GM12878 (cell line): ENCODE results near the gene ATXN1. TPM values are rescaled to one million over a fixed set of nuclear protein-coding genes. Genes with fewer than 3 reads are reported as not detected.

Source experiments
- ATAC-seq: fragments of 200-7000 bp; cut with Tn5 transposase; 3 replicates; pipeline ENCODE4 v1.9.1; 2020; ENCODE audit warnings: mild to moderate bottlenecking, moderate library complexity
- BruUV-seq: library from RNA; stranded (reverse); fragments of 400-500 nt; replicated peaks from 2 replicates; lab custom pipeline; 2021; lab: Mats Ljungman, UMichigan
- CTCF ChIA-PET: fragments of 300-600 bp; sonication (Branson Sonifier 250); formaldehyde crosslinking; extraction: SDS; loops from one replicate; lab custom pipeline; 2021; ENCODE audit warnings: inconsistent platforms; lab: Yijun Ruan, JAX
- POLR2A ChIA-PET: fragments of 350-600 bp; formaldehyde crosslinking; extraction: SDS; loops from one replicate; lab custom pipeline; 2021; ENCODE audit warnings: inconsistent platforms; lab: Charles Lee
- RAD21 ChIA-PET: fragments of 300-600 bp; sonication (Branson Sonifier 250); formaldehyde crosslinking; loops from one replicate; lab custom pipeline; 2023; ENCODE audit warnings: antibody characterized with exemption; ENCODE audit not compliant: unreplicated experiment; lab: Charles Lee
- SMC1A ChIA-PET: fragments of 300-600 bp; sonication (Branson Sonifier 250); formaldehyde crosslinking; loops from one replicate; lab custom pipeline; 2023; ENCODE audit not compliant: unreplicated experiment, uncharacterized antibody; lab: Charles Lee
- DNase-seq: peaks from one replicate; pipeline ENCODE4 v3.0.0-alpha.2; 2011; ENCODE audit warnings: low read depth, low spot score
- FAIRE-seq: peaks from 3 replicates; lab custom pipeline; 2011; peaks lifted over from hg19 to GRCh38; lab: Jason Lieb, UNC
- H2AFZ ChIP-seq: 2 replicates; pipeline ENCODE4 v1.6.0; 2011; ENCODE audit warnings: low read depth, low read length, control low read depth; ENCODE audit not compliant: control insufficient read depth
- H3K27ac ChIP-seq: 2 replicates; pipeline ENCODE4 v1.5.1; 2011; ENCODE audit warnings: control low read depth; ENCODE audit not compliant: control insufficient read depth, insufficient read depth
- H3K27me3 ChIP-seq, 2 experiments: replicated peaks in 1 of 2; 2 replicates each; pipeline versions ENCODE4 v1.6.0 to v1.6.1; 2011; ENCODE audit warnings: low read length in 1 of 2; ENCODE audit not compliant: control insufficient read depth in 2 of 2, insufficient read depth in 2 of 2
- H3K36me3 ChIP-seq, 2 experiments: 2 replicates each; pipeline ENCODE4 v1.5.1; 2011; ENCODE audit warnings: low read length in 1 of 2; ENCODE audit not compliant: control insufficient read depth in 2 of 2, insufficient read depth in 2 of 2
- H3K4me1 ChIP-seq: 2 replicates; pipeline ENCODE4 v1.6.1; 2011; ENCODE audit warnings: mild to moderate bottlenecking, low read length, moderate library complexity, mixed read lengths; ENCODE audit not compliant: control insufficient read depth, insufficient read depth
- H3K4me2 ChIP-seq: 2 replicates; pipeline ENCODE4 v1.6.0; 2011; ENCODE audit warnings: control low read depth; ENCODE audit not compliant: control insufficient read depth, insufficient read depth
- H3K4me3 ChIP-seq: fragments of 200-600 bp; sonication (generic); 2 replicates; pipeline ENCODE4 v1.5.1; 2016
- H3K79me2 ChIP-seq: 2 replicates; pipeline ENCODE4 v1.6.0; 2011; ENCODE audit warnings: low read length; ENCODE audit not compliant: control insufficient read depth, insufficient read depth
- H3K9ac ChIP-seq: 2 replicates; pipeline ENCODE4 v1.8.0; 2011; ENCODE audit warnings: low read length, control low read depth, mixed read lengths; ENCODE audit not compliant: control insufficient read depth, insufficient read depth
- H3K9me3 ChIP-seq: replicated peaks from 3 replicates; pipeline ENCODE4 v1.5.1; 2011; ENCODE audit warnings: mild to moderate bottlenecking, low read length; ENCODE audit not compliant: control insufficient read depth, insufficient read depth
- H4K20me1 ChIP-seq: 2 replicates; pipeline ENCODE4 v1.6.0; 2011; ENCODE audit not compliant: control insufficient read depth, insufficient read depth
- ATF2 ChIP-seq: IDR thresholded peaks from 2 replicates; pipeline ENCODE4 v1.6.1; 2012; ENCODE audit warnings: low read length, inconsistent platforms
- BCLAF1 ChIP-seq: fragments of 450-650 bp; IDR thresholded peaks from 2 replicates; pipeline ENCODE4 v1.6.1; 2017; ENCODE audit warnings: antibody characterized with exemption, mild to moderate bottlenecking, moderate library complexity
- BRCA1 ChIP-seq: IDR thresholded peaks from 2 replicates; pipeline ENCODE4 v1.6.1; 2011; ENCODE audit warnings: low read depth, low read length, improper control_type of control experiment
- CREM ChIP-seq: IDR thresholded peaks from 2 replicates; pipeline ENCODE4 v1.6.1; 2014; ENCODE audit warnings: antibody characterized with exemption, low read depth
- JUNB ChIP-seq: IDR thresholded peaks from 2 replicates; pipeline ENCODE4 v1.6.1; 2016; ENCODE audit warnings: antibody characterized with exemption, mild to moderate bottlenecking
- NBN ChIP-seq: fragments of 450-650 bp; IDR thresholded peaks from 2 replicates; pipeline ENCODE4 v1.6.1; 2016
- NFIC ChIP-seq: IDR thresholded peaks from 2 replicates; pipeline ENCODE4 v1.6.1; 2012; ENCODE audit warnings: low read depth, mild to moderate bottlenecking, inconsistent platforms, low read length, moderate library complexity
- POLR2AphosphoS5 ChIP-seq: IDR thresholded peaks from 2 replicates; pipeline ENCODE4 v1.6.1; 2011; ENCODE audit warnings: mild to moderate bottlenecking, low read length, inconsistent platforms
- RCOR1 ChIP-seq: conservative IDR thresholded peaks from 2 replicates; pipeline ENCODE4 v1.6.1; 2012; ENCODE audit warnings: low read depth, low read length, improper control_type of control experiment
- SMC3 ChIP-seq: IDR thresholded peaks from 2 replicates; pipeline ENCODE4 v1.6.1; 2011; ENCODE audit warnings: low read length, improper control_type of control experiment, borderline replicate concordance
- TCF12 ChIP-seq: IDR thresholded peaks from 2 replicates; pipeline ENCODE4 v1.6.1; 2011; ENCODE audit warnings: low read depth, mild to moderate bottlenecking, low read length
- ZNF592 ChIP-seq: fragments of 450-650 bp; IDR thresholded peaks from 2 replicates; pipeline ENCODE4 v1.6.1; 2017; ENCODE audit warnings: mild to moderate bottlenecking, moderate library complexity
- WGBS: methylation state at CpG from one replicate; pipeline ENCODE4 v1.1.6; 2016; ENCODE audit warnings: low lambda C conversion rate; ENCODE audit not compliant: insufficient replicate concordance, insufficient coverage; ENCODE audit errors: missing lambda C conversion rate; 5-methylcytosine and 5-hydroxymethylcytosine counted together
- in situ Hi-C: fragments of 300-500 bp; cut with MboI; formaldehyde crosslinking; loops from 9 replicates; pipeline ENCODE4 v1.14.3; 2018; ENCODE audit warnings: mixed read lengths
- intact Hi-C: fragments of 100-400 bp; cut with micrococcal nuclease; formaldehyde crosslinking; loops from one replicate; pipeline ENCODE4 v1.14.2; 2022; ENCODE audit not compliant: unreplicated experiment
- polyA plus RNA-seq, 11 experiments: library from polyadenylated mRNA; depleted of rRNA in 4 of 11; unstranded in 6 of 11; stranded (reverse) in 5 of 11; fragments of >200 nt; fragmentation: Nextera tagmentation in 4 of 11; fragmentation: Illumina TruSeq in 1 of 11; extraction: Ambion mirVana in 4 of 11; extraction: Trizol in 1 of 11; gene quantifications; 1 replicate in 1 of 11; 2 replicates in 10 of 11; pipeline versions ENCODE4 v1.2.1 to v1.2.3, GENCODE V29; 2011 to 2016; ENCODE audit warnings: inconsistent platforms in 2 of 11, missing spikeins in 2 of 11, low read depth in 1 of 11
- total RNA-seq, 4 experiments: library from RNA; depleted of rRNA in 3 of 4; stranded (reverse); fragments of >200 nt in 3 of 4; fragmentation: Illumina TruSeq in 1 of 4; extraction: Trizol in 1 of 4; gene quantifications; 2 replicates each; pipeline versions ENCODE4 v1.2.1 to v1.2.3, GENCODE V29; 2013 to 2021

ATXN1 gene
- total and polyA plus RNA-seq, 10 of the 15 experiments (the other 5 are each of a cell fraction or from before 2014, with no cell fraction given) = 12.2 to 51.2 (median 20.5) TPM

- ChIA-PET POLR2A (interaction anchor here (0.6 to 1.9 kb wide), 7 partner anchors 95 to 442 kb away, joined by 3 to 8 read pairs (median 4); no protein-coding TSS in a partner anchor), CTCF (interaction anchor here (0.5 to 9.1 kb wide), 30 partner anchors 11 to 532 kb away, joined by 3 to 174 read pairs (median 10); no protein-coding TSS in a partner anchor), RAD21 (interaction anchor here (0.7 to 5.0 kb wide), 32 partner anchors 9 to 476 kb away, joined by 3 to 110 read pairs (median 6); no protein-coding TSS in a partner anchor), SMC1A (interaction anchor here (0.8 to 5.4 kb wide), 20 partner anchors 10 to 474 kb away, joined by 3 to 111 read pairs (median 7); no protein-coding TSS in a partner anchor)
- Histone ChIP-seq H3K9ac (peak overlapping the region; percentile 80), H3K27ac (peak overlapping the region; percentile 64), H2AFZ (peak overlapping the region; percentile 47), H3K79me2 (peaks cover 19% of the 10 kb centered on the region), H3K4me3 (peak overlapping the region; percentile 74), H3K4me2 (peak overlapping the region; percentile 98), H3K4me1 (peaks cover 8% of the 10 kb centered on the region; the same call in 1 of the 2 replicates), H3K27me3 (no peaks in the 10 kb centered on the region), H3K9me3 (no peaks in the 10 kb centered on the region), H4K20me1 (no peaks in the 10 kb centered on the region), H3K36me3 (no peaks in the 10 kb centered on the region)
- no peak for FAIRE-seq
- BruUV-seq = no TSS peak
- WGBS = under 1% methylated on average over 21 of the region's 21 CpGs
- TF ChIP-seq NBN = 0 out of 2 replicates have a peak, but pooled peaks have one; percentile 2
- TF ChIP-seq SMC3 = peak; percentile 1; the same call in 1 of the 2 replicates
- TF ChIP-seq BCLAF1 = no peak
- TF ChIP-seq RCOR1 = no peak
- no peak for TF ChIP-seq NFIC
- TF ChIP-seq BRCA1 = no peak
- peak; percentile 18; the same call in 1 of the 2 replicates for TF ChIP-seq POLR2AphosphoS5
- TF ChIP-seq TCF12 = no peak
- no peak for TF ChIP-seq ZNF592
- peak; percentile 31; the same call in 1 of the 2 replicates for TF ChIP-seq ATF2
- TF ChIP-seq JUNB = peak; percentile 9; the same call in 1 of the 2 replicates
- 0 out of 2 replicates have a peak, but pooled peaks have one; percentile 7 for TF ChIP-seq CREM
- in situ Hi-C loops (loop anchor here (5.0 to 10.0 kb wide), 2 partner anchors 250 to 347 kb away; no protein-coding TSS in a partner anchor), intact Hi-C loops (loop anchor here (2.0 to 10.0 kb wide), 8 partner anchors 50 to 457 kb away; no protein-coding TSS in a partner anchor)
- DNase-seq = no peak
- peak; percentile 11 for ATAC-seq
These were observed 949 bp upstream of the ATXN1 start for GRCh38 chr6:16762268-16762549.
